HEK293T (cell line): ENCODE data around the gene OOSP3.

Experiments used
- BHLHE40 ChIP-seq: fragments of 450-650 bp; IDR thresholded peaks from 2 replicates; pipeline ENCODE4 v1.6.1; 2016; ENCODE audit warnings: mild to moderate bottlenecking, moderate library complexity, borderline replicate concordance
- CTBP1 ChIP-seq: fragments of 450-650 bp; IDR thresholded peaks from 2 replicates; pipeline ENCODE4 v1.6.1; 2016; ENCODE audit warnings: borderline replicate concordance
- ELF4 ChIP-seq: fragments of 450-650 bp; IDR thresholded peaks from 2 replicates; pipeline ENCODE4 v1.6.1; 2017; ENCODE audit warnings: antibody characterized with exemption
- FOXA1 ChIP-seq: fragments of 450-650 bp; IDR thresholded peaks from 2 replicates; pipeline ENCODE4 v1.6.1; 2016; ENCODE audit warnings: mild to moderate bottlenecking
- FOXM1 ChIP-seq: fragments of 450-650 bp; IDR thresholded peaks from 2 replicates; pipeline ENCODE4 v1.6.1; 2017; ENCODE audit warnings: mild to moderate bottlenecking, borderline replicate concordance
- HDGF ChIP-seq: fragments of 450-650 bp; IDR thresholded peaks from 2 replicates; pipeline ENCODE4 v1.6.1; 2017; ENCODE audit warnings: antibody characterized with exemption, borderline replicate concordance
- NFRKB ChIP-seq: fragments of 450-650 bp; IDR thresholded peaks from 2 replicates; pipeline ENCODE4 v1.6.1; 2016; ENCODE audit warnings: mild to moderate bottlenecking, moderate library complexity
- SP1 ChIP-seq: fragments of 450-650 bp; IDR thresholded peaks from 2 replicates; pipeline ENCODE4 v1.6.1; 2017
- SUZ12 ChIP-seq: fragments of 450-650 bp; IDR thresholded peaks from 2 replicates; pipeline ENCODE4 v1.6.1; 2016; ENCODE audit warnings: mild to moderate bottlenecking

DNA sequence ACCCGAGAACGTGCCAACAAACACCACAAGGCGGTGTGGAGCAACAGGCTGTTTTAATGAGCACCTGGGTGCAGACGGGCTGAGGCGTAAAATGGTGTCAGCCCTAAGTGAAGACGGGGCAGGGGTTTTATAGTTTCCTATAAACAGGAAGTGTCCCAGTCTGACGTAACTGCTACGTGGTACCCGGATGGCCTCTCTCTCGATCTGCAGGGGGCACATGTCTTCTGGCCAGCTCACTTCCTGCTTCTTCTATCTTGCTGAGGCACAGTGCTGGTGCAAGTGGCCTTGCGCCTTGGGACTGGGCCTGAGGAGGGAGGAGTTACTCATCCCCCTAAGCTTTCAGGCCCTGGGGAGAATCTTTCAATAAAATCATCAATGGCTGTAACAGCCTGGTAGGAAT is 20.9 kb downstream of the OOSP3 start:
- TF ChIP-seq FOXA1: no peak
- no peak for TF ChIP-seq ELF4
- no peak for TF ChIP-seq BHLHE40
- no peak for TF ChIP-seq CTBP1
- TF ChIP-seq NFRKB: no peak
- no peak for TF ChIP-seq SP1
- no peak for TF ChIP-seq HDGF
- TF ChIP-seq SUZ12: no peak
- TF ChIP-seq FOXM1: no peak
